ENCODE results near the gene RFX3.

- TF ChIP-seq, protein P1, sequence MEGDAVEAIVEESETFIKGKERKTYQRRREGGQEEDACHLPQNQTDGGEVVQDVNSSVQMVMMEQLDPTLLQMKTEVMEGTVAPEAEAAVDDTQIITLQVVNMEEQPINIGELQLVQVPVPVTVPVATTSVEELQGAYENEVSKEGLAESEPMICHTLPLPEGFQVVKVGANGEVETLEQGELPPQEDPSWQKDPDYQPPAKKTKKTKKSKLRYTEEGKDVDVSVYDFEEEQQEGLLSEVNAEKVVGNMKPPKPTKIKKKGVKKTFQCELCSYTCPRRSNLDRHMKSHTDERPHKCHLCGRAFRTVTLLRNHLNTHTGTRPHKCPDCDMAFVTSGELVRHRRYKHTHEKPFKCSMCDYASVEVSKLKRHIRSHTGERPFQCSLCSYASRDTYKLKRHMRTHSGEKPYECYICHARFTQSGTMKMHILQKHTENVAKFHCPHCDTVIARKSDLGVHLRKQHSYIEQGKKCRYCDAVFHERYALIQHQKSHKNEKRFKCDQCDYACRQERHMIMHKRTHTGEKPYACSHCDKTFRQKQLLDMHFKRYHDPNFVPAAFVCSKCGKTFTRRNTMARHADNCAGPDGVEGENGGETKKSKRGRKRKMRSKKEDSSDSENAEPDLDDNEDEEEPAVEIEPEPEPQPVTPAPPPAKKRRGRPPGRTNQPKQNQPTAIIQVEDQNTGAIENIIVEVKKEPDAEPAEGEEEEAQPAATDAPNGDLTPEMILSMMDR (IDR thresholded peaks at IDR 0.05; ENCODE audit: insufficient read depth, low read depth, low read length), result no peak
- TF ChIP-seq EZH2 (IDR thresholded peaks at IDR 0.05; ENCODE audit: insufficient read depth, low read length), result no peak
These were observed 269.1 kb downstream of the RFX3 start for GRCh38 chr9:3256571-3257330.

All from astrocyte (in vitro differentiated cells and primary cell).